K562 (cell line): ENCODE measurements around the gene ADAMTS2. TPM values are rescaled to one million over a fixed set of nuclear protein-coding genes. Genes with fewer than 3 reads are reported as not detected.

Experiments used
- ATAC-seq: fragments of 200-7000 bp; cut with Tn5 transposase; 3 replicates; pipeline ENCODE4 v1.9.1; 2020; ENCODE audit warnings: moderate library complexity
- BruUV-seq: library from RNA; stranded (reverse); fragments of 400-500 nt; replicated peaks from 2 replicates; lab custom pipeline; 2021; lab: Mats Ljungman, UMichigan
- CTCF ChIA-PET: fragments of 300-600 bp; formaldehyde crosslinking; extraction: SDS; loops from one replicate; lab custom pipeline; 2021; ENCODE audit warnings: low intra/inter-chr PET ratio; lab: Yijun Ruan, JAX
- POLR2A ChIA-PET: fragments of 300-600, 350-650 bp; sonication (Branson Sonifier 250); formaldehyde crosslinking; extraction: SDS; loops from one replicate; lab custom pipeline; 2021; ENCODE audit warnings: antibody characterized with exemption, inconsistent platforms; lab: Yijun Ruan, JAX
- DNase-seq, 4 experiments: peaks; one replicate each; pipeline versions ENCODE4 v3.0.0 to v3.0.0-alpha.2; 2011 to 2018; ENCODE audit warnings: low spot score in 3 of 4, mixed read lengths in 3 of 4; ENCODE audit errors: extremely low read depth in 1 of 4
- FAIRE-seq: peaks from 2 replicates; lab custom pipeline; 2011; peaks lifted over from hg19 to GRCh38; lab: Jason Lieb, UNC
- H2AFZ ChIP-seq: 2 replicates; pipeline ENCODE4 v1.6.0; 2011; ENCODE audit warnings: low read depth, low read length, control low read depth, inconsistent platforms
- H3K27ac ChIP-seq: fragments of 200-600 bp; 3 replicates; pipeline ENCODE4 v1.8.0; 2011; ENCODE audit warnings: low read depth, mild to moderate bottlenecking, control low read depth, inconsistent platforms, low read length, moderate library complexity, mixed read lengths; ENCODE audit errors: extremely low read depth
- H3K27me3 ChIP-seq, 2 experiments: fragments of 300-600 bp in 1 of 2; 2 replicates in 1 of 2; 3 replicates in 1 of 2; pipeline versions ENCODE4 v1.6.0 to v1.8.0; 2011; ENCODE audit warnings: inconsistent platforms in 2 of 2, low read length in 2 of 2, mild to moderate bottlenecking in 1 of 2, mixed read lengths in 1 of 2, moderate library complexity in 1 of 2; ENCODE audit not compliant: control insufficient read depth in 2 of 2, insufficient read depth in 2 of 2
- H3K36me3 ChIP-seq: fragments of 300-600 bp; 3 replicates; pipeline ENCODE4 v1.8.0; 2011; ENCODE audit warnings: mild to moderate bottlenecking, low read length, inconsistent platforms; ENCODE audit not compliant: control insufficient read depth, insufficient read depth
- H3K4me1 ChIP-seq, 2 experiments: fragments of 200-600 bp in 1 of 2; replicated peaks in 1 of 2; 2 replicates in 1 of 2; 3 replicates in 1 of 2; pipeline versions ENCODE4 v1.5.1 to v1.8.0; 2011; ENCODE audit warnings: inconsistent platforms in 2 of 2, low read length in 2 of 2, mild to moderate bottlenecking in 1 of 2, mixed read lengths in 1 of 2, moderate library complexity in 1 of 2; ENCODE audit not compliant: control insufficient read depth in 2 of 2, insufficient read depth in 2 of 2
- H3K4me2 ChIP-seq: 2 replicates; pipeline ENCODE4 v1.6.1; 2011; ENCODE audit warnings: low read length, control low read depth, inconsistent platforms, mixed read lengths; ENCODE audit not compliant: insufficient read depth
- H3K4me3 ChIP-seq: fragments of 200-600 bp; sonication (generic), shearing (Covaris generic); 2 replicates; pipeline ENCODE4 v1.5.1; 2016; ENCODE audit warnings: control low read depth, inconsistent platforms
- H3K79me2 ChIP-seq: fragments of 200-600 bp; 3 replicates; pipeline ENCODE4 v1.8.0; 2011; ENCODE audit warnings: low read length, inconsistent platforms; ENCODE audit not compliant: control insufficient read depth, insufficient read depth
- H3K9ac ChIP-seq, 2 experiments: 2 replicates each; pipeline versions ENCODE4 v1.6.0 to v1.6.1; 2011; ENCODE audit warnings: low read depth in 2 of 2, low read length in 2 of 2, control low read depth in 1 of 2, inconsistent platforms in 1 of 2, mild to moderate bottlenecking in 1 of 2, mixed read lengths in 1 of 2; ENCODE audit not compliant: insufficient read depth in 1 of 2
- H3K9me1 ChIP-seq: one replicate; pipeline ENCODE4 v1.6.0; 2011; ENCODE audit warnings: inconsistent platforms, mild to moderate bottlenecking, low read length, moderate library complexity; ENCODE audit not compliant: control insufficient read depth, insufficient read depth
- H3K9me3 ChIP-seq: replicated peaks from 2 replicates; pipeline ENCODE4 v1.5.1; 2011; ENCODE audit warnings: low read depth, low read length, inconsistent platforms; ENCODE audit not compliant: control insufficient read depth, insufficient read depth
- H4K20me1 ChIP-seq: replicated peaks from 2 replicates; pipeline ENCODE4 v1.6.1; 2011; ENCODE audit warnings: low read length, inconsistent platforms, mixed read lengths; ENCODE audit not compliant: control insufficient read depth, insufficient read depth
- HDAC1 ChIP-seq, 2 experiments: fragments of 450-650 bp; IDR thresholded peaks; 2 replicates each; pipeline ENCODE4 v1.6.1; 2016 to 2017; ENCODE audit warnings: inconsistent platforms in 1 of 2, mild to moderate bottlenecking in 1 of 2, moderate library complexity in 1 of 2
- LARP7 ChIP-seq: fragments of 450-650 bp; IDR thresholded peaks from 2 replicates; pipeline ENCODE4 v1.6.1; 2016
- SAFB2 ChIP-seq: fragments of 200-400 bp; formaldehyde crosslinking; IDR thresholded peaks from 2 replicates; pipeline ENCODE4 v1.6.1; 2018; ENCODE audit warnings: borderline replicate concordance, low read length, low read depth, moderate library complexity; ENCODE audit not compliant: severe bottlenecking
- SMARCB1 ChIP-seq: IDR thresholded peaks from 2 replicates; pipeline ENCODE4 v1.6.1; 2011; ENCODE audit warnings: improper control_type of control experiment, low read depth; ENCODE audit not compliant: insufficient read length
- SNIP1 ChIP-seq: fragments of 450-650 bp; IDR thresholded peaks from 2 replicates; pipeline ENCODE4 v1.7.1; 2017; ENCODE audit warnings: low read depth, mild to moderate bottlenecking
- WGBS: fragments of 100-300 bp; shearing (Covaris generic); methylation state at CpG from one replicate; pipeline ENCODE4 v1.1.6; 2016; ENCODE audit warnings: low coverage, mixed read lengths; ENCODE audit not compliant: insufficient coverage; ENCODE audit errors: missing lambda C conversion rate; 5-methylcytosine and 5-hydroxymethylcytosine counted together
- in situ Hi-C: fragments of 300-500 bp; cut with MboI; formaldehyde crosslinking; loops from 4 replicates; pipeline ENCODE4 v1.15.0; 2018; ENCODE audit warnings: inconsistent platforms, mixed read lengths
- intact Hi-C: fragments of 100-400 bp; cut with micrococcal nuclease; formaldehyde crosslinking; loops from 2 replicates; pipeline ENCODE4 v1.14.2; 2022
- polyA plus RNA-seq, 8 experiments: library from polyadenylated mRNA; depleted of rRNA in 4 of 8; stranded (reverse) in 5 of 8; unstranded in 3 of 8; fragments of >200 nt; fragmentation: Nextera tagmentation in 2 of 8; fragmentation: Illumina TruSeq in 1 of 8; extraction: Ambion mirVana in 2 of 8; extraction: Trizol in 1 of 8; gene quantifications; 2 replicates each; pipeline versions ENCODE4 v1.2.1 to v1.2.3, GENCODE V29; 2011 to 2014; ENCODE audit warnings: inconsistent platforms in 1 of 8, missing spikeins in 1 of 8
- total RNA-seq, 7 experiments: library from RNA; depleted of rRNA in 6 of 7; stranded (reverse); fragments of >200 nt in 6 of 7; fragmentation: Illumina TruSeq in 2 of 7; extraction: Trizol in 2 of 7; gene quantifications; 2 replicates each; pipeline versions ENCODE4 v1.2.1 to v1.2.3, GENCODE V29; 2011 to 2021; ENCODE audit warnings: low replicate concordance in 1 of 7

ADAMTS2 gene
- total and polyA plus RNA-seq, 9 of the 15 experiments (the other 6 are each of a cell fraction or from before 2014, with no cell fraction given), result not detected

DNA sequence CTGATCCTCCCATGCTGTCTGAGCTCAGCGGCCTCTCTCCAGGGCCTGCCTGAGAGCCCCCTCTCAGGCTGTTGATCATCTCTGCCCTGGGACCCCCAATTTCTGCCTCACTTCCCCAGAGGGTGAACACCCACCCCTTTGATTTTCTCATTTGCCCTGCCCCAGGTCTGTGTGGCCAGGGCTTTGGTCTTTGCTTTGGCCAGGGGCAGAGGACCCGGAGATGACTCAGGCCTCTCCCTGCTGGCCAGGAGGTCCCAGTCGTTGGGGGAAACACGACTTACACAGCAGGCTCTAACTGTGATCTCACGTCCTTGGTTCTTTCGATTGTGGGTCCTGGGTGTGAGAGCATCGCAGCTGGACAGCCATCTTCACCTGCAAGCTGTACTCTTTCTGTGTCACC, 1.1 kb upstream of the ADAMTS2 start (continued):
- TF ChIP-seq SNIP1 (no peak), LARP7 (no peak), SMARCB1 (no peak), SAFB2 (no peak)

DNA sequence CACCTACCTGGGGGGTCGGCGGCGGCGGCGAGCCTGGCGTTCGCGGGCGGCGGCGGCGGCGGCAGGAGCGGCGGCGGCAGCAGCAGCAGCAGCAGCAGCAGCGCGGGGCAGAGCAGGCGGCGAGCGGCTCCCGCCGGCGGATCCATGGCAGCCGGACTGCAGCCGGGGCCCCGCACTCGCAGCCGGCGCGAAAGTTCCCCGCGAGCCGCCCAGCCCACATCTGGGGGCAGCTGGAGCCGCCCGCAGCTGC, 153 bp downstream of the ADAMTS2 start:
- Histone ChIP-seq H3K27ac (no peak overlapping the region), H3K4me2 (no peak overlapping the region), H3K4me1 (peaks cover 0 to 19% of the 10 kb centered on the region in 2 experiments; a peak in 2 of 5 replicates), H3K79me2 (no peaks in the 10 kb centered on the region), H4K20me1 (peaks cover 13% of the 10 kb centered on the region; the same call in 1 of the 2 replicates), H3K4me3 (no peak overlapping the region), H3K9me1 (no peaks in the 10 kb centered on the region), H2AFZ (no peak overlapping the region), H3K9ac (no peak overlapping the region), H3K9me3 (no peaks in the 10 kb centered on the region), H3K36me3 (no peaks in the 10 kb centered on the region), H3K27me3 (peaks cover 25 to 85% of the 10 kb centered on the region in 2 experiments; a peak in 3 of 5 replicates)
- DNase-seq (no peak), ATAC-seq (no peak; the same call in 2 of the 3 replicates), FAIRE-seq (no peak)
- no peak for TF ChIP-seq HDAC1 (IDR thresholded peaks at IDR 0.05)
- 1% methylated on average over 10 of the region's 36 CpGs for WGBS
- intact Hi-C loops (no loop called here), in situ Hi-C loops (no loop called here)
- ChIA-PET POLR2A (no interaction called here), CTCF (no interaction called here)
- BruUV-seq, result no TSS peak
